Upper lobe of left lung (tissue), 4 donors: ENCODE data around the gene ABHD18.

ENCODE experiments used
- EP300 ChIP-seq, 4 donors: sonication (generic); formaldehyde crosslinking; IDR thresholded peaks; one replicate each; pipeline ENCODE4 v1.5.1; 2017; ENCODE audit warnings: antibody characterized with exemption in 4 of 4, control low read depth in 2 of 4
- POLR2A ChIP-seq, 4 donors: fragments of 450-650 bp; IDR thresholded peaks; one replicate each; pipeline ENCODE4 v1.5.1; 2016 to 2017; ENCODE audit warnings: antibody characterized with exemption in 4 of 4, mild to moderate bottlenecking in 2 of 4
- TF ChIP-seq, protein P1 (sequence below), 6 experiments: fragments of 450-650 bp in 4 of 6; fragments of 200-600 bp in 2 of 6; sonication (generic) in 2 of 6; IDR thresholded peaks; one replicate each; pipeline ENCODE4 v1.5.1; 2016 to 2019; ENCODE audit warnings: antibody characterized with exemption in 6 of 6

DNA sequence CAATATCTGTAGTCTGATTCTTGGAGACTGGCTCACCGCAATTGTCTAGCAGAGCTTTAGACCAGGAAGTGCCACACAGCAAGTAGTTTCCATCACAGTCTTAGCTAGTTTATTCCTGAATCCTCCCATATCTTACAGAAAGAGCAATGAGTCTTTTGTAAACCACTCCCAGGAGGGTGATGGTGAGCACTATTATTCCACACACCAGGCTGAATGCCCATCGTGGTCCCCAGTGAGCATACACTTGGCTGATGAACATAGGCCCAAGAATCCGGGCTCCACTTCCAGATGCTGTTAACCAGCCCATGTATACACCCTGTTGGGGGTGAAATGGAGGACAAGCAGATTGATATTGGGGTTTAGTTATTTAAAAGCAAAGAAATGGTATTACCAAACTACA lies 44.7 kb upstream of the ABHD18 start:
- TF ChIP-seq, protein P1, sequence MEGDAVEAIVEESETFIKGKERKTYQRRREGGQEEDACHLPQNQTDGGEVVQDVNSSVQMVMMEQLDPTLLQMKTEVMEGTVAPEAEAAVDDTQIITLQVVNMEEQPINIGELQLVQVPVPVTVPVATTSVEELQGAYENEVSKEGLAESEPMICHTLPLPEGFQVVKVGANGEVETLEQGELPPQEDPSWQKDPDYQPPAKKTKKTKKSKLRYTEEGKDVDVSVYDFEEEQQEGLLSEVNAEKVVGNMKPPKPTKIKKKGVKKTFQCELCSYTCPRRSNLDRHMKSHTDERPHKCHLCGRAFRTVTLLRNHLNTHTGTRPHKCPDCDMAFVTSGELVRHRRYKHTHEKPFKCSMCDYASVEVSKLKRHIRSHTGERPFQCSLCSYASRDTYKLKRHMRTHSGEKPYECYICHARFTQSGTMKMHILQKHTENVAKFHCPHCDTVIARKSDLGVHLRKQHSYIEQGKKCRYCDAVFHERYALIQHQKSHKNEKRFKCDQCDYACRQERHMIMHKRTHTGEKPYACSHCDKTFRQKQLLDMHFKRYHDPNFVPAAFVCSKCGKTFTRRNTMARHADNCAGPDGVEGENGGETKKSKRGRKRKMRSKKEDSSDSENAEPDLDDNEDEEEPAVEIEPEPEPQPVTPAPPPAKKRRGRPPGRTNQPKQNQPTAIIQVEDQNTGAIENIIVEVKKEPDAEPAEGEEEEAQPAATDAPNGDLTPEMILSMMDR (IDR thresholded peaks at IDR 0.05) = no peak
- TF ChIP-seq POLR2A (IDR thresholded peaks at IDR 0.05) (no peak), EP300 (IDR thresholded peaks at IDR 0.05) (no peak)
